OCI-LY7 (cell line): ENCODE measurements around the gene UBE2U. TPM values are rescaled to one million over a fixed set of nuclear protein-coding genes. Genes with fewer than 3 reads are reported as not detected.

Experiments
- BruUV-seq: library from RNA; stranded (reverse); fragments of 400-500 nt; replicated peaks from 2 replicates; lab custom pipeline; 2021; lab: Mats Ljungman, UMichigan
- CTCF ChIA-PET: fragments of 300-600 bp; sonication (Branson Sonifier 250); formaldehyde crosslinking; loops from one replicate; lab custom pipeline; 2022; ENCODE audit warnings: antibody characterized with exemption; ENCODE audit not compliant: unreplicated experiment; lab: Charles Lee
- POLR2A ChIA-PET: fragments of 300-600 bp; sonication (Branson Sonifier 250); formaldehyde crosslinking; loops from one replicate; lab custom pipeline; 2022; ENCODE audit warnings: antibody characterized with exemption; lab: Charles Lee
- DNase-seq: peaks from one replicate; pipeline ENCODE4 v3.0.0-alpha.2; 2015; ENCODE audit warnings: low spot score
- H2AFZ ChIP-seq: fragments of 200-600 bp; sonication (generic), shearing (Covaris generic); 2 replicates; pipeline ENCODE4 v1.6.1; 2014; ENCODE audit warnings: mild to moderate bottlenecking, antibody characterized with exemption, low read length, moderate library complexity
- H3K27ac ChIP-seq: fragments of 200-600 bp; sonication (generic); 2 replicates; pipeline ENCODE4 v1.5.1; 2014; ENCODE audit warnings: mixed run types, low read depth, mild to moderate bottlenecking, moderate library complexity, low read length, inconsistent platforms; ENCODE audit not compliant: poor library complexity, severe bottlenecking
- H3K36me3 ChIP-seq: fragments of 200-600 bp; sonication (generic); 2 replicates; pipeline ENCODE4 v1.6.1; 2014; ENCODE audit warnings: mild to moderate bottlenecking, antibody characterized with exemption, low read length, moderate library complexity, mixed read lengths; ENCODE audit not compliant: insufficient read depth
- H3K4me1 ChIP-seq: fragments of 200-600 bp; sonication (generic); 2 replicates; pipeline ENCODE4 v1.5.1; 2014; ENCODE audit warnings: mild to moderate bottlenecking, low read length; ENCODE audit not compliant: insufficient read depth, poor library complexity, severe bottlenecking
- H3K4me2 ChIP-seq: fragments of 200-600 bp; sonication (generic); 2 replicates; pipeline ENCODE4 v1.6.1; 2014; ENCODE audit warnings: mild to moderate bottlenecking, low read length
- H3K4me3 ChIP-seq: fragments of 200-600 bp; sonication (generic); 2 replicates; pipeline ENCODE4 v1.5.1; 2014; ENCODE audit warnings: mild to moderate bottlenecking, low read depth, low read length; ENCODE audit not compliant: poor library complexity, severe bottlenecking
- H3K79me2 ChIP-seq: fragments of 200-600 bp; sonication (generic); 2 replicates; pipeline ENCODE4 v1.6.1; 2016; ENCODE audit warnings: low read depth, mild to moderate bottlenecking, low read length, moderate library complexity, mixed read lengths; ENCODE audit not compliant: insufficient read depth
- H3K9me2 ChIP-seq: fragments of 200-600 bp; sonication (generic); 2 replicates; pipeline ENCODE4 v1.6.1; 2016; ENCODE audit warnings: mild to moderate bottlenecking, low read length, mixed read lengths; ENCODE audit not compliant: insufficient read depth
- H3K9me3 ChIP-seq: fragments of 200-600 bp; sonication (generic); 2 replicates; pipeline ENCODE4 v1.6.1; 2014; ENCODE audit warnings: mild to moderate bottlenecking, mixed run types, low read length, mixed read lengths
- H4K20me1 ChIP-seq: fragments of 200-600 bp; sonication (generic); 2 replicates; pipeline ENCODE4 v1.6.1; 2014; ENCODE audit warnings: mild to moderate bottlenecking, antibody characterized with exemption, low read length, moderate library complexity, mixed read lengths; ENCODE audit not compliant: insufficient read depth
- CTCF ChIP-seq: fragments of 200-600 bp; sonication (generic); conservative IDR thresholded peaks from 2 replicates; pipeline ENCODE4 v1.5.1; 2014; ENCODE audit warnings: mild to moderate bottlenecking, antibody characterized with exemption, low read length, moderate library complexity, mixed read lengths
- EZH2phosphoT487 ChIP-seq: fragments of 200-600 bp; sonication (generic); IDR thresholded peaks from 2 replicates; pipeline ENCODE4 v1.6.1; 2018; ENCODE audit warnings: low read depth, borderline replicate concordance, mild to moderate bottlenecking, mixed run types, antibody characterized with exemption, low read length, moderate library complexity, mixed read lengths
- intact Hi-C: fragments of 100-400 bp; cut with micrococcal nuclease; formaldehyde crosslinking; loops from one replicate; pipeline ENCODE4 v1.10.0; 2022; ENCODE audit not compliant: unreplicated experiment
- total RNA-seq, 2 experiments: library from RNA; depleted of rRNA in 1 of 2; stranded (reverse); fragments of >200 nt in 1 of 2; shearing (Covaris generic) in 1 of 2; gene quantifications; 2 replicates each; pipeline ENCODE4 v1.2.3, GENCODE V29; 2014 to 2022

UBE2U gene
- total RNA-seq, 2 experiments from 2014 or later = not detected

- no peaks in the 10 kb centered on the region for H3K79me2 ChIP-seq
- no peaks in the 10 kb centered on the region for H3K4me1 ChIP-seq
- H3K9me3 ChIP-seq = no peaks in the 10 kb centered on the region
- H3K4me2 ChIP-seq = no peak overlapping the region
- TF ChIP-seq EZH2phosphoT487 (no peak), CTCF (no peak)
- no peak for DNase-seq
- H2AFZ ChIP-seq = no peak overlapping the region
- intact Hi-C loops = no loop called here
- ChIA-PET CTCF (no interaction called here), POLR2A (no interaction called here)
- BruUV-seq = no TSS peak
- H3K9me2 ChIP-seq = no peaks in the 10 kb centered on the region
- H4K20me1 ChIP-seq = no peaks in the 10 kb centered on the region
- H3K4me3 ChIP-seq = no peak overlapping the region
- no peak overlapping the region for H3K27ac ChIP-seq
- no peaks in the 10 kb centered on the region for H3K36me3 ChIP-seq
Measured at GRCh38 chr1:64291931-64292330, 88.5 kb downstream of the UBE2U start.

- Histone ChIP-seq H3K36me3 (no peaks in the 10 kb centered on the region), H3K79me2 (no peaks in the 10 kb centered on the region), H3K4me2 (no peak overlapping the region), H3K9me2 (no peaks in the 10 kb centered on the region), H3K27ac (no peak overlapping the region), H4K20me1 (no peaks in the 10 kb centered on the region), H3K9me3 (no peaks in the 10 kb centered on the region), H2AFZ (no peak overlapping the region), H3K4me3 (no peak overlapping the region), H3K4me1 (no peaks in the 10 kb centered on the region)
- TF ChIP-seq CTCF (no peak), EZH2phosphoT487 (no peak)
- ChIA-PET CTCF (no interaction called here), POLR2A (no interaction called here)
- no TSS peak for BruUV-seq
- no peak for DNase-seq
- intact Hi-C loops = no loop called here
Measured at GRCh38 chr1:64292399-64292798, 89.0 kb downstream of the UBE2U start.

GRCh38 chr1:64293820-64294219 lies 90.4 kb downstream of the UBE2U start:
- Histone ChIP-seq H3K4me3 (no peak overlapping the region), H3K4me1 (no peaks in the 10 kb centered on the region), H2AFZ (no peak overlapping the region), H3K4me2 (no peak overlapping the region), H3K9me3 (no peaks in the 10 kb centered on the region), H3K9me2 (no peaks in the 10 kb centered on the region), H3K79me2 (no peaks in the 10 kb centered on the region), H3K27ac (no peak overlapping the region), H3K36me3 (no peaks in the 10 kb centered on the region), H4K20me1 (no peaks in the 10 kb centered on the region)
- intact Hi-C loops = no loop called here
- DNase-seq = no peak
- BruUV-seq = no TSS peak
- CTCF ChIA-PET = no interaction called here
- POLR2A ChIA-PET = no interaction called here
- TF ChIP-seq EZH2phosphoT487 (no peak), CTCF (no peak)
